ENCODE results near the gene FGFR4.

The FGFR4 gene

DNA sequence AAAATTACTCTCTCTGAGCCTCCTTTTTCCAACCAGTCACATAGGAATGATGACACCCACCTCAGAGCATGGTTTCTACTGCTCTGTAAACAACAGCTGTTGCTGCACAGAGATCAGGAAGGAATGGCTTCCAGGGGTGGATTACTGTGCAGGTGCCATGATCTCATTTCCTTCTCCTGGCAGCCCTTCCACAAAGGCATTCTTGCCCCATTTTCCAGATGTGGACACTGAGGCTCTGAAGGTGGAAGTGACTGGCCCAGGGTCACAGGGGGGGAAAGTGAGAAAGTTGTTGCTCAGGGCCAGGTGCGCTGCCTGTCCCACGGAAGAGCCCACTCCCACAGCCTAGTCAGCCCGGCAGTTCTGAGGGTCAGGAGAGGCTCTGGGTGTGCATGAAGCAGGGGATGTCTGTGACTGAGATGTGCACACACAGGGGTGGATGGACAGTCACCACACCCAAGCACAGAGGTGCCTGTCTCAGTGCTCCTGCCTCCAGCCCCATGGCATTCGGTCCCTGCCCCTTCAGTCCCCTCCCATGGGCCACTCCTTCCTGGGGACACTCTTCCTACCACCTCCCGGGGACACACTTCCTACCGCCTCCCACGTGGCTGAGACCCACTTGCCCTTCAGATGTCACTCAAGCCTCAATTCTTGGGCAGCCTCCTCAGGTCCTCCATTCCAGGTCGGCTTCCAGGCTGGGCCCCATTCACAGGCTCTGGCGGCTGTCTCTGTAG is 17.0 kb downstream of the FGFR4 start:
- DNase-seq (ENCODE audit: low spot score) = no peak

DNA sequence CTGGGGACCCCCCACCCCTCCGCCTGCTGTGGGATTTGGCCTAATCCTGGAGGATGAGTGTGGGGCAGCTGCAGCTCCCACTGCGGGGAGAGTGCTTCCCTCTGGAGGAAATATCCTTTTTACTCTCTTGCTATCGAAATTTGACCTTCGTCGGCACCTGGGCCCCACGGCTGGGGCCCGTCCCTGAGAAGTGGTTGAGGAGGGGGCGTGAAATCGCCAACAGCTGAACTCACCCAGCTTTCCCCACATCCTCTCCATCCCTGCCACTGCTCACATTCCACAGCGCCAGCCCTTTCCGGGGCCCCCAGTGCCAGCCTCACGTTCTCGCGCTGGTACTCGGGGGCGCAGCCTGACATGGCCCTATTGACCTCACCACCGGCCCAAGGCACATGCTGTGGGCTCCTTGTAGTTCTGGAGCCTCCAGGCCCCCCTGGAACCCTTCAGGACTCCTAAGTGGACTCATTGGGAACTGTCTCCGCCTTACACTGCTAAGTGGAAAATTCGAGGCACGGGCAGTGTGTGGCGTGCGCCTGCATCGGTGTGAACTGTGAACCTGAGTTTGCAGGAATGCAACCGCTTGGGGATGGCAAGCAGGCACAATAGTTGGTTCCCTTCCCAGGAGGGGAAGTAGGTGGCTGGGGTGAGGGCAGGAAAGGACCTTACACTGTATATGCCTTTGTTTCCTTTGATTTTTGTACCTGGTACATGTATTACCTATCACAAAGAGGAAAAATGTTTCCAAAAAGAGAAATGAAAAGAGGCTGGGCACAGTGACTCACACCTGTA is 19.2 kb downstream of the FGFR4 start:
- DNase-seq (ENCODE audit: low spot score) = no peak

DNA sequence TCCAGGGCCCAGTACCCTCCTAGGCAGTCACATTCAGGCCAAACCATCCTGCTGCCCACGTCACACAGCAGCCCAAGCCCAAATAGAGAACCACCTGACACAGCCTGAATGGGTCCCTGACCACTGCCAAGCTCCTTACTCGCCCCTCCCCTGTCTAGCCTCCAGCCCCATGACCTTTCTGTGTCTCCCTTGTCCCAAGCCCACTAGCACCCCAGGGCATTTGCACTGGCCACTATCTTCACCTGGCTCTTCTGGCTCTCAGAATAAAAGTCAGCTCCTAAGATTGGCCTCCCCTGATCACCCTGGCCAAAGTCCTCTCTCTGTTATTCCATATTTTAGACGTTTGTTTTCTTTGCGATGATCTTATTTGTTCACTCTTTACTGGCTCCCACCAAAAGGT is 20.4 kb downstream of the FGFR4 start:
- no peak for DNase-seq (ENCODE audit: low spot score)

- DNase-seq (ENCODE audit: low spot score) = no peak
Observed at GRCh38 chr5:177109810-177110209, 23.1 kb downstream of the FGFR4 start.

GRCh38 chr5:177111720-177112394 is 25.1 kb downstream of the FGFR4 start:
- peak; percentile 69 for DNase-seq (ENCODE audit: low spot score)

DNA sequence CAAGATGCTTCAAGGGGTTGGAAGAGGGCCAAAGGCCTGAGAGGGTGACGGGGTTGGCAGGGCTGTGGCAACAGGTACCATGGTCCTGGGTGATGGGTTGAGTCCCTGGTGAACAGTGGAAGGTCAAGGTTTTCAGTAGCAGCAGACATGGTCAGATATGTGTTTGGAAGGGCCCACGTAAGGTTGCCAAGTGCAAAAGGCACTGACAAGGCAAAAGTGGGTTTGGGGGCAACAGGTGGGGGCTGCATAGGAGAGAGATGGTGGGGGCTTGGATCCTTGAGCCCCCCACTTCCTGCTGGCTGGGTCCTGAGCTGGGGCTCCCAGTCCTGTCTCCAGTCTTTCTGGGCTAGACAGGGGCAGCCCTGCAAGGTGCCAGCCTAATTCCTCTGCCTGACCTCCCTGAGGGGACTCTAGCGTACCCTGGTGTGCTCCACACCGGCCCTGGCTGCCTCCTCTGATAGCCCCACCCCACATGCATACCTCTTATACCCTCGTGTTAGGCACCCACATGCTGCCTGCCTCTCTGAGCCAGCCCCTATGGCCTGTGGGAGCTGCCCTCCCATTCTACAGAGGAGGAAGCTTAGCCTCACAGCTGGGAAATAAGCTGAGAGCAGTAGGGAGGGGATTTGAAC is 26.0 kb downstream of the FGFR4 start:
- DNase-seq (ENCODE audit: low spot score) = no peak

- DNase-seq (ENCODE audit: low spot score) = peak; percentile 92
Observed at GRCh38 chr5:177113566-177114424, 27.1 kb downstream of the FGFR4 start.

DNA sequence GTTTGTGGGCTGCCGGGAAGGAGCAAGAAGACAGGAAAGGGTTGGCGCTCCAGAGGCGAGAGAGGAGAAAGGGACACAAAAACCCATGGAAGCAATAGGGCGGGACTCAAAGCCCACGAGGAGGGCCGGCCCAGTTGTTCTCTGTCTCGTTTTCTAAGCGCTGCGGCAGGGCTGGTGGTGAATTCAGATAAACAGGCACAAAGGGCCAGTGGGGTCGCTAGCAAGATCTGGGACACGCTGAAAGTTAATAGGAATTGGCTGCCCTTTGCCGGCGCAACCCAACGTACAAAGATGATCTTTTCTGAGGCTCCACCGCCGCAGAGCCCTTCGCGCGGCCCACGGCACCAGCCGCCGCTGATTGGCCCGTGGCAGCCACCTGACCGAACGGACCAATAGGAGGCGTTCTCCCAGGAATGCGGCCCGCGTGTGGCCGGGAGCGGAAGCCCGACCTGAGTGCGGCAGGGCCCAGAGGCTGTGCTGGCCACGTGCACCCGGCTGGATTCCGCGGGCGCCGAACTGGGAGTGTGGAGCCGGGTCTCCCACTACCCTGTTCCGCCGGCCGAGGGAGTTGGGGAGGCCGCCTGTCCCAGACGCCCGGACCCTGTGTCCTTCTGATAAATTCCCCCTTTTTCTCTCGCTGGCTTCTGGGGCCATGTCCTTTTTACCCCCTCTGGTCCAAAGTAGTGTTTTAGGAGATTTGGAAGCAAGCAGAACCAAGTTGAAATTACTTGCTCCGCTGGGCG is 30.1 kb downstream of the FGFR4 start:
- peak; percentile 94 for DNase-seq (ENCODE audit: low spot score)

GRCh38 chr5:177117441-177118045 is 30.8 kb downstream of the FGFR4 start:
- DNase-seq (ENCODE audit: low spot score) = no peak

DNA sequence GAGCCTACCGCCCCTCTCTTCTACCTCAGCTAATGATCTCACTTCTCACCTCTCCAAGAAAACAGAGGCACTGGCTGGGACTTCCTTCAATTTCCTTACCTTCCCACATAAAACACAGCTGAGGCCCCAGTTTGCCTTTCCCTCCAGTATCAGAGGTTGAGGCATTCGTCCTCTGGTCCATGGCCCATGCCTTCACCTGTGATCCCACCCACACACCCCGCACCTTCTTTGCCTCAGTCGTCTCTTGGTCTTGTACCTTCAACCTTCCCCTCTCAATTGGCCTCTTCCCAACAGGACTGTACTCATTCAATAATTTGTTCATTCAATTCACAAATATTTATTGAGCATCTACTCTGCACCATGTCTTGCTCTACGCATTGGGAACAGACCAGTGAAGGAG is 35.9 kb downstream of the FGFR4 start:
- DNase-seq (ENCODE audit: low spot score) = no peak

- DNase-seq (ENCODE audit: low spot score) = no peak
Observed at GRCh38 chr5:177123789-177124485, 37.2 kb downstream of the FGFR4 start.

- DNase-seq (ENCODE audit: low spot score) = no peak
Observed at GRCh38 chr5:177124486-177124991, 37.8 kb downstream of the FGFR4 start.

DNA sequence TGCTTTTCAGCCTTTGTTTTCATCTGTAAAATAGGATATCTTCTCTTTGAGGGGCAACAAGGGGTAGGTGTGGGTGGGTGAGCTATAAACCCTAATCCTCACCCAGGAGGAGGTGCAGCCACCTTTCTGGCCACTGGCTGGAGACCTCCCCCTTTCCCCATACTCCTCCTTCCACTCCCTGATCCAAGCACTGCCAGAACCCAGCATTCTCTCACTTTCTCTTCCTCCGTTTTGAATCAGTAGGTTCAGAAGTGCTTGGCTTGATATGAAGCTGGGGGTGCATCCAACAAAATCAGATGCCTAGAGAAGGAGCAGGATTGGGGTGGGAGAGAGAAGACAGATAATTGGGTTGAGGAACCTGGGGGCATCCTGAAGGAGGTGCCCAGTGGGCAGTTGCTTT is 40.1 kb downstream of the FGFR4 start:
- no peak for DNase-seq (ENCODE audit: low spot score)

DNA sequence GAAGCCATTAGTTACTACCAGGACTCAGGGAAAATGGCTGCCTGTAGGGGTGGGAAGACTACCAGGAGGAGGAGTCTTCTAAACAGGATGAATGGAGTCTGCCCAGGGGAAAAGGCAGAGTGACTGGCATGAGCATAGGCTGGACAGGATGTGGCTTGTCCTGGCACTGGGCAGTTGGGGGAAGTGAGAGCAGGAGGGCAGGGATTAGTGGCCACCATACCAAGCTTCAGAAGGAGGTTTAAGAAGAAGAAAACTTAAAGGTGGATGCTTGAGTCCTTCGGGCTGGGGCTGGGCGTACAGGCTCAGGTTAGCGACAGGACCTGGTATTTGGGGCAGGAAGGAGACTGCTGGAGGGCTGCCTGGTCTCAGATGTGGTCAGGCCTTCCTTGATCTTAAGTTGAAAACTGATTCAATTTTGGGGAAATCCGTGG is 41.9 kb downstream of the FGFR4 start:
- DNase-seq (ENCODE audit: low spot score) = no peak

GRCh38 chr5:177130211-177131018 is 43.7 kb downstream of the FGFR4 start:
- no peak for DNase-seq (ENCODE audit: low spot score)

GRCh38 chr5:177131019-177131320 is 44.3 kb downstream of the FGFR4 start:
- DNase-seq (ENCODE audit: low spot score) = no peak

GRCh38 chr5:177131352-177132135 is 44.8 kb downstream of the FGFR4 start:
- no peak for DNase-seq (ENCODE audit: low spot score)

Measured in hepatic stellate cell (primary cell).